ENCODE data around the gene RGS2.

RGS2 gene

GRCh38 chr1:192826791-192827546, 18.1 kb downstream of the RGS2 start:
- Histone ChIP-seq H3K4me3 (no peak overlapping the region), H3K27ac (peak overlapping the region in 1 of 2 donors; percentile 17)
- DNase-seq (ENCODE audit: low spot score): no peak
- no peak for TF ChIP-seq CTCF (IDR thresholded peaks at IDR 0.05)

GRCh38 chr1:192830595-192831246, 21.9 kb downstream of the RGS2 start:
- DNase-seq (ENCODE audit: low spot score): no peak
- H3K27ac ChIP-seq: no peak overlapping the region
- H3K4me3 ChIP-seq: no peak overlapping the region
- no peak for TF ChIP-seq CTCF (IDR thresholded peaks at IDR 0.05)

GRCh38 chr1:192831706-192832355, 23.0 kb downstream of the RGS2 start:
- no peak overlapping the region for H3K4me3 ChIP-seq
- no peak overlapping the region for H3K27ac ChIP-seq
- no peak for TF ChIP-seq CTCF (IDR thresholded peaks at IDR 0.05)
- DNase-seq (ENCODE audit: low spot score): no peak

- Histone ChIP-seq H3K4me3 (no peak overlapping the region), H3K27ac (no peak overlapping the region)
- no peak for TF ChIP-seq CTCF (IDR thresholded peaks at IDR 0.05)
- DNase-seq (ENCODE audit: low spot score): no peak
These were observed 23.7 kb downstream of the RGS2 start for GRCh38 chr1:192832492-192832891.

- H3K27ac ChIP-seq: no peak overlapping the region
- no peak for TF ChIP-seq CTCF (IDR thresholded peaks at IDR 0.05)
- no peak for DNase-seq (ENCODE audit: low spot score)
These were observed 26.3 kb downstream of the RGS2 start for GRCh38 chr1:192835116-192835515.

GRCh38 chr1:192839162-192840066, 30.6 kb downstream of the RGS2 start:
- TF ChIP-seq CTCF (IDR thresholded peaks at IDR 0.05): no peak
- no peak for DNase-seq (ENCODE audit: low spot score)
- Histone ChIP-seq H3K27ac (no peak overlapping the region), H3K4me3 (no peak overlapping the region)

More at GRCh38 chr1:192835116-192835515, 26.3 kb downstream of the RGS2 start:
- H3K4me3 ChIP-seq: no peak overlapping the region

Data from coronary artery (tissue), 2 donors.